ENCODE results near the gene HOTAIR. TPM values are rescaled to one million over a fixed set of nuclear protein-coding genes. Genes with fewer than 3 reads are reported as not detected.

Gene HOTAIR
- total RNA-seq, 1 donor from 2014 or later = not detected

DNA sequence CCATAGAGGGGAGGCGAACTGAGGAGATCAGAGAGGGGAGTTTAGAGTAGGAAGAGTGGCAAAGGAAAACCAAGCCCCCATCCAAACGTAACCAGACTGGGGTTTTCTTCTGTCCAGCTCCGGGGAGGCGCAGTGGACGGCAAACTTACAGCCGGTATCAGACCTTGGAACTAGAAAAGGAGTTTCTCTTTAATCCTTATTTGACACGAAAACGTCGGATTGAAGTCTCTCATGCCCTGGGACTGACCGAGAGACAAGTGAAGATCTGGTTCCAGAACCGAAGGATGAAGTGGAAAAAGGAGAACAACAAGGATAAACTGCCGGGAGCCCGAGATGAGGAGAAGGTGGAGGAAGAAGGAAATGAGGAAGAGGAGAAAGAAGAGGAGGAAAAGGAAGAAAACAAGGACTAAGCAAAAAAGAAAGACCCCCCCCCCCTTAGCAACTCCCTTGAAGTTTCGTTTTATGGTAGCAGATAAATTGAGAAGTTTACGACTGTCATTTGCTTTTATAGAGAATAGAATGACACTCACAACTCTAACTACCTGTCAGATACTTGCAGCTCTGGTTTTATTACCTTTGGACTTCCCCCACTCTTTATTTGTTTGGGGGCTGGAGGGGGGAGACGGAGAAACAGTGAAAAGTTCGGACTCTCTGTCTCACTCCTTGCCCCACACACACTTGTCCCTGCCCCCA is 36.4 kb upstream of the HOTAIR start:
- DNase-seq = no peak

- no peak for DNase-seq
These were observed 35.6 kb upstream of the HOTAIR start for GRCh38 chr12:54010053-54010971.

DNA sequence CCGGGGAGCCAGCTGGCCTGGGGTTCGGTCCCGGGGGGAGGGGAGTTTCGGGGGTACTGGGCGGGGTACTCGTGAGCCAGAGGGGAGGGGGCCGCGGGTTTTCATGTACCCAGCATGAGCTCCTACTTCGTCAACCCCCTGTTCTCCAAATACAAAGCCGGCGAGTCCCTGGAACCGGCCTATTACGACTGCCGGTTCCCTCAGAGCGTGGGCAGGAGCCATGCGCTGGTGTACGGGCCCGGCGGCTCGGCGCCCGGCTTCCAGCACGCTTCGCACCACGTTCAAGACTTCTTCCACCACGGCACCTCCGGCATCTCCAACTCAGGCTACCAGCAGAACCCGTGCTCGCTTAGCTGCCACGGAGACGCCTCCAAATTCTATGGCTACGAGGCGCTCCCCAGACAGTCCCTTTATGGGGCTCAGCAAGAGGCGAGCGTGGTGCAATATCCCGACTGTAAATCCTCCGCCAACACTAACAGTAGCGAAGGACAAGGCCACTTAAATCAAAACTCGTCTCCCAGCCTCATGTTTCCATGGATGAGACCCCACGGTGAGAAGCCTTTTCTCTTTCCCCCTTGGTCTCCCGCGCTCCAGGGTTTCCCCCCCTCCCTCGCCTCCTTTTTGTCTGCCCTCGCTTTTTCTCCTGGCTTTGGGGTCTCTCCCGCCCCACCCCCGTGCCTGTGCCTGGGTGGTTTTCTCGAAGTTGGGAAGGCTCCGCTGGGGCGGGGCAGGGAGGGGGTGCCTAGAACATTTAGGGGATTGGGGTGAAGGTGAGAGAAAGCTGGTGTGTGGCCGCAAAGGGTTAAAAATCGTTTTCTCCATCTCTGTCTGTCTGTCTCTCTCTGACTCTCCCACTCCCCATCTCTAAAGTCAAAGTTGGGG is 34.7 kb upstream of the HOTAIR start:
- no peak for DNase-seq

- DNase-seq = no peak
These were observed 33.5 kb upstream of the HOTAIR start for GRCh38 chr12:54008260-54008552.

GRCh38 chr12:54007538-54008259 is 32.9 kb upstream of the HOTAIR start:
- DNase-seq = no peak

DNA sequence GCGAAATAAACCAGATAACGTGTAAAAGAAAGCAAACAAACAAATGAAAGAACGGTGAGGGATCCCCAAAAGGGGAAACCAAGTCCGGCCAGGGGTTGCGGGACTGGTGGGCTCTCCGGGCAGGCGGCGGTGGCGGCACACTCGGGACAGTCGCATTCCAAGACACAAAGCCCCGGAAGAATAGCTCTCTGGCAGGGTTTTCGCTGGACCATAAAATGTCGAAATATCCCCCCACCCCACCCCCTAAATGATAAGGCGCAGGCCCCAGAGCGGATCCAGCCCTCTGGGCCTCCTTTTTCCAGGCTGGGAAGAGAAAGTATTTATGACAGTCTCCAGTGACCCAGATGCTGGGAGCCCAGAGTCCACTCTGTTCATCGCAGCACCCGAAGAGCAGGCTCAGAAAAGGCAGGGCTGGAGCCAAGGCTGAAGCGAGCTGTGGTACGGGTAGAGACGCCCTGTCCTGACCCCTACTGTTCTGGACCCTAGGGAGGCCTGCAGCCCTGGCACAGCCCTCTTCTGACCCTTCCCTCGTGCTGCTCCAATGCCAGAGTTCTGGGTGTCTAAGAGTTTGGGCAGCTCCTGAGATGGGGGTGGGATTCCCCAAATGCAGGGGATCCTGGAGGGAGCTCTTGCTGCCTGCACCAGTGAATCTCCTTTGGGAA is 31.9 kb upstream of the HOTAIR start:
- DNase-seq = no peak

- DNase-seq = peak; percentile 87
These were observed 31.3 kb upstream of the HOTAIR start for GRCh38 chr12:54005853-54006558.

DNA sequence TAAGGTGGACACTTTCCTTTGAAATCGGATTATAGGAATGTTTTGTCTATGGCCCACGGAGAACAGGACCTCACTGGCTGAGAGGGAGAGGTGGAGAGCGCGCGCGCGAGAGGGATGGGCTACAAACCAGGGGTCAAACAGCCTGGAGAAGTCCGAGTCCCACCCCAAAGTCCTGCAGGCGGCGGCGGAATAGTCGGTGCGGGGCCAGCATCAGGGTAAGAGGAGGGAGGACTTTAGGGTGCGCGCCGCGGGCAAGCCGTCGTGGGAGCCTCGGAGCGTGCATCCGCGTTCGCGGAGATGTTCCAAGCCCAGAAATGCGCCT is 30.7 kb upstream of the HOTAIR start:
- no peak for DNase-seq

DNA sequence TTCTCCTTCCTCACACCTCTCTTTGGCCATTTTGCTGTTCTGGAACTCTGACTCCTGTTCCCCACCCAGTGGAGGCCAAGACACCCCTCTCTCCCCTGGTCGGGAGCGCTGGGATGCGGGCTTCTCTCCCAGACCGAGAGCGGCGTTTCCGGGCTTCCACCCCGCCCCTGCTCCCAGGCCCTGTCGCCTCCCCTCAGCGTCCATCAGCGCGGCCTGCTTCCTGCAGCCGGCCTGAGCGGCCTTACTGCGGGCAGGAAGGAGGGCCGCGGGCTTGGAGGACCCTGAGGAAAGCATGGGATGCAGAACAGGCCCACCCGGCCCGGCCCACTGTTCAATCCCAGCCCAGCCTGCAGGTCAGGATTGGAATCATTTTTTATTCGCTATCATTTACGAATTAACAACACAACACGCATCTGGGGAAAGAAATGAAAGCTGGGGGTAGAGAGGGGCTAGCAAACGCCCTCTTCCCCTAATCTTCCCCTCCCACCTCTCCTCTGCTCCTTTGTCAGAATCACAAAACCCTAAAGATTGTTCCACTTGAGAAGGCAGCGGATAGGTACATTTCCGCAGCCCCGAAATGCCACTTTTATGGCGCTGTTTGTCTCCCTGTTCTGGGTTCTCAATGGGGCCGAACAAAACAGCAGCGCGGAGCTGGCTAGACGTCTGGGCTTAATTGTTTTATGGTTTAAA is 30.2 kb upstream of the HOTAIR start:
- no peak for DNase-seq

GRCh38 chr12:54004063-54004840 is 29.5 kb upstream of the HOTAIR start:
- no peak for DNase-seq

DNA sequence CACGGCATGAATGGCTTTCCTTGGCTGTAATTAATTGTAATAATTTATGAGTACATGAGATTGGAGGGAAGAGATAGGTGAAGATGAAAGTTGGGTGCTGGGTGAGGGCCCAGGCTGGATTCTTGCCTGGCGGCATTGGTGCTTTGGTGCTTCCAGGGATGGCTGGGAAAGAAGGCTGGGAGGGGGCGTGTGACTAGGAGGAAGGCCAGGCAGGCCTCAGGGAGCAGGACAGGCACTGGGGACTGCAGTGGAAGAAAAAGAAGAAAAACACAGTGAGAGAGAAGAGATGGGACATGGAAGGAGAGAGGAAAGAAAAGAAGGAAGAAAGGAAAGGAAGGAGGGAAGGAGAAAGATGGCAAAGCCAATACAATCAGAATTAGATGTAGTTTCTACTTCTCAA is 28.9 kb upstream of the HOTAIR start:
- DNase-seq = no peak

DNA sequence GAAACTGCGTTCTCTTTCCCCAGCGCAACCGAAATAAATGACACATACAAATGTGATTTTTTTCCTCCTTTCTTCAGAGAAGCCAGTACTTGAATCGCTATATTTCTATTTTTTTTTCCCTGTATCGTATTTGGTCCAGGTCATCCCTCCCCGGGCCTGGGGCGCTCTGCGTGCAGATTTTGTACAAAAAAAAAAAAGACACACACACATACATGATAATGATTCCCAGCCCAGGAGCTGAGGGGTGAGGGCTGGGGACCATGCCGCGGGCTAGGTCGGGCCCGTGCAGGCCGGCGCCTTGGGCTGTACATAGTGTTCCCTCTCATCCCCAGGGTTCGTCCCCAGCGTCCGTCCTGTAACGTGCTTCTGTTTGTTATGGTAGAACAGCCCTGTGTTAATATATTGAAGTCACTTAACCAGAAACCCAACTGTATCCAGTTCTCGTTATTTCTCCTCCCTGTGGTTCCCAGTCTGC is 28.2 kb upstream of the HOTAIR start:
- DNase-seq = no peak

GRCh38 chr12:54002278-54002914 is 27.6 kb upstream of the HOTAIR start:
- DNase-seq = no peak

GRCh38 chr12:54001283-54002187 is 26.8 kb upstream of the HOTAIR start:
- DNase-seq = no peak

- DNase-seq = no peak
These were observed 25.7 kb upstream of the HOTAIR start, which contains the start of gene HOXC9 for GRCh38 chr12:54000116-54001114. Gene HOXC9, plus strand, starts transcription at chr12:54000161. Its CDS starts 28 bp downstream, at chr12:54000189.

DNA sequence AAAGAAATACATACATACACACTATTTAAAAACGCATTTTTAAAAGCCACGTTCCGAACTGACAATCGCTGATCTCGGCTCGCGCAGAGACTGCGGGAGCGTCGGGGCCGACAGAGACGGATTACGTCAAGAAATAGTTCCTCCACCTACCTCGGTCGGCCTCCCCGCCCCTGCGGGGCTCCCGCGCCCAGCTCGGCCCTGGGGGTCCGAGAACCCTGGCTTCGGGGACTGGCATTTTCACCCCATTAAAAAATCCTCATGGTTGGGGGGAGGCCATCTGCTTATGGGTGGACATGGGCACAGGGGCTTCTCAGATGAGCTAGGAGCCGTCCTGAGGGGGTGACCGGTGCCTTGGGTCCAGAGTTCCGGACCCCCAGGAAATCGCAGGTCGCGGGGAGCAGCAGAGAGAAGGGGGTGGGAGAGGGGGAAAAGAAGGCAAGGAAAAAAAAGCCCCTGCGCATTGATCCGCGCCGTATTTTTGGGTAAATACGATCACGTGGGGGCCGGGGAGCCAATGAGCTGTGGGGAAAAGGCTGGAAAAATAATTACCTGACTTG is 24.9 kb upstream of the HOTAIR start:
- DNase-seq = no peak

- DNase-seq = no peak
These were observed 24.1 kb upstream of the HOTAIR start for GRCh38 chr12:53998900-53999236.

All from dermis blood vessel endothelial cell (primary cell).